A549 (cell line): Measurements from ENCODE around the gene BMERB1. TPM values are rescaled to one million over a fixed set of nuclear protein-coding genes. Genes with fewer than 3 reads are reported as not detected.
"Not testable (repeated sequence)": the region's sequence is repeated elsewhere in the genome, so short reads cannot be mapped to it uniquely, and the experiment has no call there.

ENCODE experiments used
- ATAC-seq, 2 experiments: fragments of 200-7000 bp in 1 of 2; fragments of >200 bp in 1 of 2; cut with Nextera tagmentation in 1 of 2; cut with Tn5 transposase in 1 of 2; 3 replicates each; pipeline versions ENCODE4 v1.8.0 to v1.9.1; 2018 to 2020; ENCODE audit warnings: mild to moderate bottlenecking in 1 of 2, moderate library complexity in 1 of 2
- CTCF ChIA-PET: fragments of 300-600 bp; sonication (Branson Sonifier 250); formaldehyde crosslinking; extraction: SDS; loops from one replicate; lab custom pipeline; 2021; ENCODE audit warnings: antibody characterized with exemption, inconsistent platforms; lab: Yijun Ruan, JAX
- POLR2A ChIA-PET: fragments of 350-600 bp; formaldehyde crosslinking; extraction: SDS; loops from one replicate; lab custom pipeline; 2021; ENCODE audit warnings: antibody characterized with exemption, inconsistent platforms; lab: Yijun Ruan, JAX
- DNase-seq, 2 experiments: peaks; one replicate each; pipeline versions ENCODE4 v3.0.0 to v3.0.0-alpha.2; 2011 to 2016; ENCODE audit warnings: low read depth in 1 of 2, low spot score in 1 of 2
- FAIRE-seq: peaks from 2 replicates; lab custom pipeline; 2011; peaks lifted over from hg19 to GRCh38; lab: Jason Lieb, UNC
- H3K27ac ChIP-seq, 2 experiments: fragments of >200 bp; sonication (Bioruptor Twin); formaldehyde crosslinking; 3 replicates each; pipeline ENCODE4 v1.5.1; 2016 to 2017
- H3K4me1 ChIP-seq: fragments of >200 bp; sonication (Bioruptor Twin); formaldehyde crosslinking; 3 replicates; pipeline ENCODE4 v1.6.1; 2016
- H3K4me2 ChIP-seq: fragments of >200 bp; sonication (Bioruptor Twin); formaldehyde crosslinking; 3 replicates; pipeline ENCODE4 v1.6.1; 2016
- H3K4me3 ChIP-seq: fragments of >200 bp; sonication (Bioruptor Twin); formaldehyde crosslinking; 3 replicates; pipeline ENCODE4 v1.5.1; 2016
- H3K9me3 ChIP-seq: fragments of >200 bp; sonication (Bioruptor Twin); formaldehyde crosslinking; 3 replicates; pipeline ENCODE4 v1.6.1; 2016
- FOXS1 ChIP-seq: fragments of 250-450 bp; sonication (Bioruptor Pico); IDR thresholded peaks from 2 replicates; pipeline ENCODE4 v1.5.0; 2020; ENCODE audit warnings: mild to moderate bottlenecking, moderate library complexity
- HOXB13 ChIP-seq: fragments of 250-450 bp; sonication (Bioruptor Pico); IDR thresholded peaks from 2 replicates; pipeline ENCODE4 v1.5.0; 2020; ENCODE audit warnings: low read depth, mild to moderate bottlenecking, moderate library complexity
- POLR2AphosphoS2 ChIP-seq: conservative IDR thresholded peaks from 2 replicates; pipeline ENCODE4 v1.6.1; 2012; ENCODE audit warnings: low read length, improper control_type of control experiment, inconsistent platforms
- RAD21 ChIP-seq, 2 experiments: fragments of >200 bp in 1 of 2; sonication (Bioruptor Twin) in 1 of 2; formaldehyde crosslinking in 1 of 2; IDR thresholded peaks in 1 of 2; conservative IDR thresholded peaks in 1 of 2; 2 replicates in 1 of 2; 3 replicates in 1 of 2; pipeline ENCODE4 v1.6.1; 2012 to 2018; ENCODE audit warnings: inconsistent platforms in 1 of 2
- RCOR1 ChIP-seq: fragments of 150-350 bp; IDR thresholded peaks from 2 replicates; pipeline ENCODE4 v1.6.1; 2014; ENCODE audit warnings: antibody characterized with exemption, low read length, low read depth
- SMC3 ChIP-seq: fragments of >200 bp; sonication (Bioruptor Twin); formaldehyde crosslinking; IDR thresholded peaks from 3 replicates; pipeline ENCODE4 v1.6.1; 2018; ENCODE audit warnings: inconsistent platforms
- SREBF2 ChIP-seq: fragments of 450-650 bp; IDR thresholded peaks from 2 replicates; pipeline ENCODE4 v1.6.1; 2014; ENCODE audit warnings: mild to moderate bottlenecking, moderate library complexity
- TFCP2L1 ChIP-seq: fragments of 250-450 bp; sonication (Bioruptor Pico); IDR thresholded peaks from 2 replicates; pipeline ENCODE4 v1.5.0; 2021; ENCODE audit warnings: mild to moderate bottlenecking
- WGBS: methylation state at CpG from one replicate; pipeline ENCODE4 v1.1.6; 2017; ENCODE audit errors: missing lambda C conversion rate; 5-methylcytosine and 5-hydroxymethylcytosine counted together
- polyA plus RNA-seq, 4 experiments: library from polyadenylated mRNA; depleted of rRNA in 3 of 4; stranded (reverse); fragments of >200 nt; fragmentation: RNase III in 1 of 4; extraction: RNeasy Plus Mini Kit Qiagen cat#74134 plus additional on column Dnase treatment in 1 of 4; gene quantifications; 2 replicates in 3 of 4; 3 replicates in 1 of 4; pipeline ENCODE4 v1.2.3, GENCODE V29; 2011 to 2017
- TF ChIP-seq, protein P1 (sequence below): fragments of 200-600 bp; sonication (generic); IDR thresholded peaks from 2 replicates; pipeline ENCODE4 v1.6.1; 2016; ENCODE audit warnings: antibody characterized with exemption, mild to moderate bottlenecking, moderate library complexity

Gene BMERB1
- polyA plus RNA-seq, 2 of the 4 experiments (the other 2 are of a cell fraction), result 44.7 to 48.9 TPM

DNA sequence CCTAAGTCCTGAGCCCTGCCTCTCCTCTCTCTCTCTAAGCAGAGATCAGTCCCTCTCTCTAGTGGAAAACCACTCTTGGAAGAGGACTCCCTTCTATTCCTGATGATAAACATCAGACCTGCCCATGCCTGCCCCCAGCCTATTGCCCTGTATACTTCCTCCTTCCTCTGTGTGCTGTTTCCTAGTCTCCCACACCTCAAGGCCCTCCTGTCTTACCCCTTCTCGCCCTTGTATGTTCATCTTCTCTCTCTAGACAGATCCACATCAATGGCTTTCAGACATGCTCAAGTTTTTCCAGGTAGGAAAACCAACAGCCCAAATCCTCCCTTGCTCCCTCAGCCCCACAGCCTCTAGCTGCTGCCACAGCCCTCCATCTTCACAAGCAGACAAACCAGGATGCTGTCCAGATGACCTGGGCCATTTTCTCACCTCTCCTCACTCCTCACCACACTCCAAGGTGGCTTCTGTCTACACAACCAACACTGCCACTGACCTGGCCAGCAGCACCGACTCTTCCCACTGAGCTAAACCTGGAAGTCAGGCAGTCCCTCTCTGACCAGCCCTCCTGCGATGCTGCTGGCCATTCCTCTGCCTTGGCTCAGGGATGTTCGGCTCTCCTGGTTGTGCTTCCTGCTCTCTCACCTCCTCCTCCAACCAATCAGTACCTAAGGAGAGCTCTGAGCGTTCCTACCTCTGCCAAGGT, 172.3 kb downstream of the BMERB1 start (continued):
- TF ChIP-seq, protein P1, sequence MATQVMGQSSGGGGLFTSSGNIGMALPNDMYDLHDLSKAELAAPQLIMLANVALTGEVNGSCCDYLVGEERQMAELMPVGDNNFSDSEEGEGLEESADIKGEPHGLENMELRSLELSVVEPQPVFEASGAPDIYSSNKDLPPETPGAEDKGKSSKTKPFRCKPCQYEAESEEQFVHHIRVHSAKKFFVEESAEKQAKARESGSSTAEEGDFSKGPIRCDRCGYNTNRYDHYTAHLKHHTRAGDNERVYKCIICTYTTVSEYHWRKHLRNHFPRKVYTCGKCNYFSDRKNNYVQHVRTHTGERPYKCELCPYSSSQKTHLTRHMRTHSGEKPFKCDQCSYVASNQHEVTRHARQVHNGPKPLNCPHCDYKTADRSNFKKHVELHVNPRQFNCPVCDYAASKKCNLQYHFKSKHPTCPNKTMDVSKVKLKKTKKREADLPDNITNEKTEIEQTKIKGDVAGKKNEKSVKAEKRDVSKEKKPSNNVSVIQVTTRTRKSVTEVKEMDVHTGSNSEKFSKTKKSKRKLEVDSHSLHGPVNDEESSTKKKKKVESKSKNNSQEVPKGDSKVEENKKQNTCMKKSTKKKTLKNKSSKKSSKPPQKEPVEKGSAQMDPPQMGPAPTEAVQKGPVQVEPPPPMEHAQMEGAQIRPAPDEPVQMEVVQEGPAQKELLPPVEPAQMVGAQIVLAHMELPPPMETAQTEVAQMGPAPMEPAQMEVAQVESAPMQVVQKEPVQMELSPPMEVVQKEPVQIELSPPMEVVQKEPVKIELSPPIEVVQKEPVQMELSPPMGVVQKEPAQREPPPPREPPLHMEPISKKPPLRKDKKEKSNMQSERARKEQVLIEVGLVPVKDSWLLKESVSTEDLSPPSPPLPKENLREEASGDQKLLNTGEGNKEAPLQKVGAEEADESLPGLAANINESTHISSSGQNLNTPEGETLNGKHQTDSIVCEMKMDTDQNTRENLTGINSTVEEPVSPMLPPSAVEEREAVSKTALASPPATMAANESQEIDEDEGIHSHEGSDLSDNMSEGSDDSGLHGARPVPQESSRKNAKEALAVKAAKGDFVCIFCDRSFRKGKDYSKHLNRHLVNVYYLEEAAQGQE, result no peak
- TF ChIP-seq FOXS1 (no peak), RAD21 (conservative IDR thresholded peaks at IDR 0.05 in 1 of 2, IDR thresholded peaks at IDR 0.05 in 1 of 2) (no peak), SMC3 (no peak), SREBF2 (no peak), TFCP2L1 (no peak), RCOR1 (no peak), POLR2AphosphoS2 (no peak), HOXB13 (no peak)

DNA sequence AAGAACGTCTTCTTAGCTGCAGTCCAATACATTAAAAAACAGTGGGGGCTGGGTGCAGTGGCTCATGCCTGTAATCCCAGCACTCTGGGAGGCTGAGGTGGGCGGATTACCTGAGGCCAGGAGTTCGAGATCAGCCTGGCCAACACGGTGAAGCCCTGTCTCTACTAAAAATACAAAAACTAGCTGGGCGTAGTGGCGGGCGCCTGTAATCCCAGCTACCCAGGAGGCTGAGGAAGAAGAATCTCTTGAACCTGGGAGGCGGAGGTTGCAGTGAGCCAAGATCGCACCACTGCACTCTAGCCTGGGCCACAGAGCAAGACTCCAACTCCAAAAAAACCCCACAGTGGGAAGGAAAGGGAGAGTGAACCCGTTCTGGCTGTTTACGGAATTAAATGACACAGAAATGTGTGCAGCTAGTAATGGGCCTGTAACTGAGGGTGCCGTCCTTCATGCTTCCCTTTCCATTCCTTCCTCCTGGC, 172.9 kb downstream of the BMERB1 start:
- not testable (repeated sequence) for H3K4me3 ChIP-seq, DNase-seq, H3K27ac ChIP-seq, FAIRE-seq, H3K4me1 ChIP-seq, H3K9me3 ChIP-seq, H3K4me2 ChIP-seq, ATAC-seq
- 94% methylated on average over 12 of the region's 12 CpGs for WGBS
- CTCF ChIA-PET, result interaction anchor here (1.0 to 2.0 kb wide), 5 partner anchors 10 to 180 kb away, joined by 3 to 8 read pairs (median 5); partner anchors contain the start of gene MARF1
- POLR2A ChIA-PET, result interaction anchor here (0.7 kb wide), 1 partner anchor 15 kb away, joined by 3 read pairs; no protein-coding TSS in a partner anchor

DNA sequence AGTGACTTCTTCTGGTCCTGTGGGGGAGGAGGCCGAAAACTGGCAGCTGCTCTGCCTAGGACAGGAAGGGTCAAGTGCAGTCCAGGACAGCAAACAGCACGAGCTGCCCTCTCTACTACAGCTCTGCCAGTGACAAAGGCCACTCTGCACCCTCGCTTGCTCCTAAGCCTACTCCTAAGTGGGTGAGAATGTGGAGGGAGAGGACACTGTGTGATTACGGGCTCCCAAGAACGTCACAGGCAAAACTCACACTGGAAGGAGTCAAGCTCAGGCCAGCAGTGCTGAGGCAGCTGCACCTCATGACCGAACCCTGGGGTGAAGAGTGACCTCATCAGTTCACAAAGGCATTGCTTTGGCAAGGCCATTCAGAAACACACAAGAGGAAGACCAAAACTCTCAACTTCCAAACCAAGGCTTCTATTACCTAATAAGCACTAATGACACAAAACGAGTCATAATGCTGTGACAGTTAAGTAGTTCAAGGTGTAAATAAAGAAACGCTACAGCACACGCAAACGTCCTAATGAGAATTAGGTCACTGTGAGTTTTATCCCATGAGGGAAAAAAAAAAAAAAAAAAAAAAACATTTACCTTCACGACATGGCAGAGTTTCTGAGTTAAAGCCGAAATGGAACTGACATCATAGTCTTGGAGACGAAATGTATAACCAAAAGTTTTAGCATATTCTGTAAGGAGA, 173.5 kb downstream of the BMERB1 start:
- no peaks in the 10 kb centered on the region for H3K9me3 ChIP-seq
- H3K4me2 ChIP-seq, result no peak overlapping the region
- DNase-seq (no peak), ATAC-seq (no peak; a peak in 1 of 6 replicates), FAIRE-seq (no peak)
- H3K4me1 ChIP-seq, result no peaks in the 10 kb centered on the region
- ChIA-PET POLR2A (no interaction called here), CTCF (interaction anchor here (1.0 to 2.0 kb wide), 7 partner anchors 10 to 181 kb away, joined by 3 to 8 read pairs (median 3); partner anchors contain the start of gene MARF1)
- no peak overlapping the region for H3K27ac ChIP-seq
- TF ChIP-seq, protein P1, result no peak
- H3K4me3 ChIP-seq, result no peak overlapping the region
- 83% methylated on average over 13 of the region's 13 CpGs for WGBS
